HepG2 (cell line): ENCODE measurements around the gene SOBP. TPM values are rescaled to one million over a fixed set of nuclear protein-coding genes. Genes with fewer than 3 reads are reported as not detected.

Experiments used
- MZF1 ChIP-seq: sonication (generic); formaldehyde crosslinking; IDR thresholded peaks from 2 replicates; pipeline ENCODE4 v1.8.1; 2023; ENCODE audit warnings: mild to moderate bottlenecking, missing genetic modification reagents, borderline replicate concordance
- PAX8 ChIP-seq: sonication (generic); formaldehyde crosslinking; IDR thresholded peaks from 2 replicates; pipeline ENCODE4 v1.8.0; 2022; ENCODE audit warnings: mild to moderate bottlenecking, missing genetic modification reagents, borderline replicate concordance
- PRMT3 ChIP-seq: sonication (generic); formaldehyde crosslinking; IDR thresholded peaks from 2 replicates; pipeline ENCODE4 v1.8.1; 2022; ENCODE audit warnings: low read depth, mild to moderate bottlenecking, moderate library complexity, missing genetic modification reagents, borderline replicate concordance
- SRSF9 ChIP-seq: fragments of 200-400 bp; formaldehyde crosslinking; IDR thresholded peaks from 2 replicates; pipeline ENCODE4 v1.6.1; 2018; ENCODE audit warnings: borderline replicate concordance, mild to moderate bottlenecking, low read depth, low read length; ENCODE audit not compliant: insufficient read depth, poor library complexity, severe bottlenecking
- ZNF260 ChIP-seq: sonication (generic); formaldehyde crosslinking; IDR thresholded peaks from 2 replicates; pipeline ENCODE4 v1.4.0; 2020; ENCODE audit warnings: missing genetic modification reagents, low read depth, mild to moderate bottlenecking, borderline replicate concordance
- ZNF775 ChIP-seq: sonication (generic); formaldehyde crosslinking; IDR thresholded peaks from 2 replicates; pipeline ENCODE4 v1.4.0; 2020; ENCODE audit warnings: missing genetic modification reagents, mild to moderate bottlenecking, moderate library complexity, borderline replicate concordance
- polyA plus RNA-seq, 8 experiments: library from polyadenylated mRNA; depleted of rRNA in 3 of 8; stranded (reverse) in 7 of 8; unstranded in 1 of 8; fragments of >200 nt; fragmentation: Illumina TruSeq in 4 of 8; extraction: Trizol in 4 of 8; gene quantifications; 2 replicates each; pipeline versions ENCODE4 v1.2.1 to v1.2.3, GENCODE V29; 2011 to 2016; ENCODE audit warnings: low read depth in 4 of 8, missing spikeins in 1 of 8, mixed read lengths in 1 of 8; ENCODE audit not compliant: insufficient read depth in 1 of 8
- total RNA-seq, 5 experiments: library from RNA; depleted of rRNA; stranded (reverse); fragments of >200 nt; fragmentation: Illumina TruSeq; extraction: Trizol; gene quantifications; 2 replicates each; pipeline ENCODE4 v1.2.3, GENCODE V29; 2016; ENCODE audit warnings: low read depth in 1 of 5
- TF ChIP-seq, protein P1 (sequence below): sonication (generic); formaldehyde crosslinking; IDR thresholded peaks from 2 replicates; pipeline ENCODE4 v1.4.0; 2020; ENCODE audit warnings: missing genetic modification reagents
- TF ChIP-seq, protein P2 (sequence below): sonication (generic); formaldehyde crosslinking; conservative IDR thresholded peaks from 2 replicates; pipeline ENCODE4 v1.4.0; 2020; ENCODE audit warnings: missing genetic modification reagents
- TF ChIP-seq, protein P3 (sequence below): sonication (generic); formaldehyde crosslinking; IDR thresholded peaks from 2 replicates; pipeline ENCODE4 v1.4.0; 2020; ENCODE audit warnings: missing genetic modification reagents
- TF ChIP-seq, protein P4 (sequence below): sonication (generic); formaldehyde crosslinking; conservative IDR thresholded peaks from 2 replicates; pipeline ENCODE4 v1.8.1; 2023; ENCODE audit warnings: missing genetic modification reagents
- TF ChIP-seq, protein P5 (sequence below): sonication (generic); formaldehyde crosslinking; IDR thresholded peaks from 2 replicates; pipeline ENCODE4 v1.5.0; 2020; ENCODE audit warnings: missing genetic modification reagents
- TF ChIP-seq, protein P6 (sequence below): sonication (generic); formaldehyde crosslinking; IDR thresholded peaks from 2 replicates; pipeline ENCODE4 v1.5.1; 2020; ENCODE audit warnings: mild to moderate bottlenecking, missing genetic modification reagents, moderate library complexity

SOBP gene
- total and polyA plus RNA-seq, 2 of the 13 experiments (the other 11 are each of a cell fraction or from before 2014, with no cell fraction given): 1.5 to 6.9 TPM

DNA sequence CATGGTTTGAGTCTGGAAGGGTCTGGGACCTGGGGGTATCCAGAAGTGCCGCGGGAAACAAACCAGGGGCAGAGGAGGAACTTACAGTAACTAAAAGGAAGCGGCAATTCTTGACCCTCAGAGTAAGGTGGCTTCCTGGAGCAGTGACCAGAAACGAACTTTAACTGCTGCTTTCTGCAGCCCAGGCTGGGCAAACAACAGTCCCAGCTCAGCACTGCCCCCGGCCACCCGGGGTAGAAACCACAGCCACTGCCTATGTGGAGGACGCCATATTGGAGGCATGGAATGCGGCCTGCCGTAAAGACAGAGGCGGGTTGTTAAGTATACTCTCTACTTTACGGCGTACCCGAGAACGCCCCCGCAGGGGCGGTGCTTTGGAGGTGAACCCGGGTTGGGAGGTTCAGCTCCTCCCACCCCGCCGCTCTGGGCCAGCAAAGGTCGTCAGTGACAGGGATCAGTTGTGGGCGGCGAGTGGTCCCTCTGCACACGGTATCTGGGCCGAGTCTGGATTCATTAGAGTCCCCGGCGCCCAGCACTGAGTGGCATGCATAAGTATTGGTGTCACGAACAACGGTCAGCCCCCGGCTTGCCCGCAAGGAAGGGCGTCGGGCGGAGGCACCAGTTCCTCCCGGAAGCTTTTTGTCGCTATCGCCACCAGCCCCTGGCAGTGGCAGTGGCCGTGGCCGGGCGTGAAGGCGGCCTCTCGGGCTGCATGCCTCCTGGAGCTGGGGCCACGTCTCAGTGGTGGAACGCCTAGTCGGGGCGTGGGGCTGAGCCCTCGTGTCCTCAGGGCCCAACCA is 30.4 kb upstream of the SOBP start, which contains the start of gene PDSS2 (continued):
- TF ChIP-seq, protein P1, sequence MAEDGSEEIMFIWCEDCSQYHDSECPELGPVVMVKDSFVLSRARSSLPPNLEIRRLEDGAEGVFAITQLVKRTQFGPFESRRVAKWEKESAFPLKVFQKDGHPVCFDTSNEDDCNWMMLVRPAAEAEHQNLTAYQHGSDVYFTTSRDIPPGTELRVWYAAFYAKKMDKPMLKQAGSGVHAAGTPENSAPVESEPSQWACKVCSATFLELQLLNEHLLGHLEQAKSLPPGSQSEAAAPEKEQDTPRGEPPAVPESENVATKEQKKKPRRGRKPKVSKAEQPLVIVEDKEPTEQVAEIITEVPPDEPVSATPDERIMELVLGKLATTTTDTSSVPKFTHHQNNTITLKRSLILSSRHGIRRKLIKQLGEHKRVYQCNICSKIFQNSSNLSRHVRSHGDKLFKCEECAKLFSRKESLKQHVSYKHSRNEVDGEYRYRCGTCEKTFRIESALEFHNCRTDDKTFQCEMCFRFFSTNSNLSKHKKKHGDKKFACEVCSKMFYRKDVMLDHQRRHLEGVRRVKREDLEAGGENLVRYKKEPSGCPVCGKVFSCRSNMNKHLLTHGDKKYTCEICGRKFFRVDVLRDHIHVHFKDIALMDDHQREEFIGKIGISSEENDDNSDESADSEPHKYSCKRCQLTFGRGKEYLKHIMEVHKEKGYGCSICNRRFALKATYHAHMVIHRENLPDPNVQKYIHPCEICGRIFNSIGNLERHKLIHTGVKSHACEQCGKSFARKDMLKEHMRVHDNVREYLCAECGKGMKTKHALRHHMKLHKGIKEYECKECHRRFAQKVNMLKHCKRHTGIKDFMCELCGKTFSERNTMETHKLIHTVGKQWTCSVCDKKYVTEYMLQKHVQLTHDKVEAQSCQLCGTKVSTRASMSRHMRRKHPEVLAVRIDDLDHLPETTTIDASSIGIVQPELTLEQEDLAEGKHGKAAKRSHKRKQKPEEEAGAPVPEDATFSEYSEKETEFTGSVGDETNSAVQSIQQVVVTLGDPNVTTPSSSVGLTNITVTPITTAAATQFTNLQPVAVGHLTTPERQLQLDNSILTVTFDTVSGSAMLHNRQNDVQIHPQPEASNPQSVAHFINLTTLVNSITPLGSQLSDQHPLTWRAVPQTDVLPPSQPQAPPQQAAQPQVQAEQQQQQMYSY (CRISPR knock-in tag): peak; percentile 17
- TF ChIP-seq, protein P2, sequence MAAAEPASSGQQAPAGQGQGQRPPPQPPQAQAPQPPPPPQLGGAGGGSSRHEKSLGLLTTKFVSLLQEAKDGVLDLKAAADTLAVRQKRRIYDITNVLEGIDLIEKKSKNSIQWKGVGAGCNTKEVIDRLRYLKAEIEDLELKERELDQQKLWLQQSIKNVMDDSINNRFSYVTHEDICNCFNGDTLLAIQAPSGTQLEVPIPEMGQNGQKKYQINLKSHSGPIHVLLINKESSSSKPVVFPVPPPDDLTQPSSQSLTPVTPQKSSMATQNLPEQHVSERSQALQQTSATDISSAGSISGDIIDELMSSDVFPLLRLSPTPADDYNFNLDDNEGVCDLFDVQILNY: no peak
- TF ChIP-seq, protein P3, sequence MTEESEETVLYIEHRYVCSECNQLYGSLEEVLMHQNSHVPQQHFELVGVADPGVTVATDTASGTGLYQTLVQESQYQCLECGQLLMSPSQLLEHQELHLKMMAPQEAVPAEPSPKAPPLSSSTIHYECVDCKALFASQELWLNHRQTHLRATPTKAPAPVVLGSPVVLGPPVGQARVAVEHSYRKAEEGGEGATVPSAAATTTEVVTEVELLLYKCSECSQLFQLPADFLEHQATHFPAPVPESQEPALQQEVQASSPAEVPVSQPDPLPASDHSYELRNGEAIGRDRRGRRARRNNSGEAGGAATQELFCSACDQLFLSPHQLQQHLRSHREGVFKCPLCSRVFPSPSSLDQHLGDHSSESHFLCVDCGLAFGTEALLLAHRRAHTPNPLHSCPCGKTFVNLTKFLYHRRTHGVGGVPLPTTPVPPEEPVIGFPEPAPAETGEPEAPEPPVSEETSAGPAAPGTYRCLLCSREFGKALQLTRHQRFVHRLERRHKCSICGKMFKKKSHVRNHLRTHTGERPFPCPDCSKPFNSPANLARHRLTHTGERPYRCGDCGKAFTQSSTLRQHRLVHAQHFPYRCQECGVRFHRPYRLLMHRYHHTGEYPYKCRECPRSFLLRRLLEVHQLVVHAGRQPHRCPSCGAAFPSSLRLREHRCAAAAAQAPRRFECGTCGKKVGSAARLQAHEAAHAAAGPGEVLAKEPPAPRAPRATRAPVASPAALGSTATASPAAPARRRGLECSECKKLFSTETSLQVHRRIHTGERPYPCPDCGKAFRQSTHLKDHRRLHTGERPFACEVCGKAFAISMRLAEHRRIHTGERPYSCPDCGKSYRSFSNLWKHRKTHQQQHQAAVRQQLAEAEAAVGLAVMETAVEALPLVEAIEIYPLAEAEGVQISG (CRISPR knock-in tag): peak; percentile 77
- TF ChIP-seq, protein P4, sequence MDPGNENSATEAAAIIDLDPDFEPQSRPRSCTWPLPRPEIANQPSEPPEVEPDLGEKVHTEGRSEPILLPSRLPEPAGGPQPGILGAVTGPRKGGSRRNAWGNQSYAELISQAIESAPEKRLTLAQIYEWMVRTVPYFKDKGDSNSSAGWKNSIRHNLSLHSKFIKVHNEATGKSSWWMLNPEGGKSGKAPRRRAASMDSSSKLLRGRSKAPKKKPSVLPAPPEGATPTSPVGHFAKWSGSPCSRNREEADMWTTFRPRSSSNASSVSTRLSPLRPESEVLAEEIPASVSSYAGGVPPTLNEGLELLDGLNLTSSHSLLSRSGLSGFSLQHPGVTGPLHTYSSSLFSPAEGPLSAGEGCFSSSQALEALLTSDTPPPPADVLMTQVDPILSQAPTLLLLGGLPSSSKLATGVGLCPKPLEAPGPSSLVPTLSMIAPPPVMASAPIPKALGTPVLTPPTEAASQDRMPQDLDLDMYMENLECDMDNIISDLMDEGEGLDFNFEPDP (CRISPR knock-in tag): no peak
- TF ChIP-seq MZF1 (CRISPR knock-in tag) (peak; percentile 8; the same call in 1 of the 2 replicates), PRMT3 (CRISPR knock-in tag) (no peak), ZNF260 (CRISPR knock-in tag) (no peak), PAX8 (CRISPR knock-in tag) (peak; percentile 64), ZNF775 (peak; percentile 92), SRSF9 (no peak)
- TF ChIP-seq, protein P5, sequence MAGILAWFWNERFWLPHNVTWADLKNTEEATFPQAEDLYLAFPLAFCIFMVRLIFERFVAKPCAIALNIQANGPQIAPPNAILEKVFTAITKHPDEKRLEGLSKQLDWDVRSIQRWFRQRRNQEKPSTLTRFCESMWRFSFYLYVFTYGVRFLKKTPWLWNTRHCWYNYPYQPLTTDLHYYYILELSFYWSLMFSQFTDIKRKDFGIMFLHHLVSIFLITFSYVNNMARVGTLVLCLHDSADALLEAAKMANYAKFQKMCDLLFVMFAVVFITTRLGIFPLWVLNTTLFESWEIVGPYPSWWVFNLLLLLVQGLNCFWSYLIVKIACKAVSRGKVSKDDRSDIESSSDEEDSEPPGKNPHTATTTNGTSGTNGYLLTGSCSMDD (CRISPR knock-in tag): peak; percentile 88; the same call in 1 of the 2 replicates
- TF ChIP-seq, protein P6, sequence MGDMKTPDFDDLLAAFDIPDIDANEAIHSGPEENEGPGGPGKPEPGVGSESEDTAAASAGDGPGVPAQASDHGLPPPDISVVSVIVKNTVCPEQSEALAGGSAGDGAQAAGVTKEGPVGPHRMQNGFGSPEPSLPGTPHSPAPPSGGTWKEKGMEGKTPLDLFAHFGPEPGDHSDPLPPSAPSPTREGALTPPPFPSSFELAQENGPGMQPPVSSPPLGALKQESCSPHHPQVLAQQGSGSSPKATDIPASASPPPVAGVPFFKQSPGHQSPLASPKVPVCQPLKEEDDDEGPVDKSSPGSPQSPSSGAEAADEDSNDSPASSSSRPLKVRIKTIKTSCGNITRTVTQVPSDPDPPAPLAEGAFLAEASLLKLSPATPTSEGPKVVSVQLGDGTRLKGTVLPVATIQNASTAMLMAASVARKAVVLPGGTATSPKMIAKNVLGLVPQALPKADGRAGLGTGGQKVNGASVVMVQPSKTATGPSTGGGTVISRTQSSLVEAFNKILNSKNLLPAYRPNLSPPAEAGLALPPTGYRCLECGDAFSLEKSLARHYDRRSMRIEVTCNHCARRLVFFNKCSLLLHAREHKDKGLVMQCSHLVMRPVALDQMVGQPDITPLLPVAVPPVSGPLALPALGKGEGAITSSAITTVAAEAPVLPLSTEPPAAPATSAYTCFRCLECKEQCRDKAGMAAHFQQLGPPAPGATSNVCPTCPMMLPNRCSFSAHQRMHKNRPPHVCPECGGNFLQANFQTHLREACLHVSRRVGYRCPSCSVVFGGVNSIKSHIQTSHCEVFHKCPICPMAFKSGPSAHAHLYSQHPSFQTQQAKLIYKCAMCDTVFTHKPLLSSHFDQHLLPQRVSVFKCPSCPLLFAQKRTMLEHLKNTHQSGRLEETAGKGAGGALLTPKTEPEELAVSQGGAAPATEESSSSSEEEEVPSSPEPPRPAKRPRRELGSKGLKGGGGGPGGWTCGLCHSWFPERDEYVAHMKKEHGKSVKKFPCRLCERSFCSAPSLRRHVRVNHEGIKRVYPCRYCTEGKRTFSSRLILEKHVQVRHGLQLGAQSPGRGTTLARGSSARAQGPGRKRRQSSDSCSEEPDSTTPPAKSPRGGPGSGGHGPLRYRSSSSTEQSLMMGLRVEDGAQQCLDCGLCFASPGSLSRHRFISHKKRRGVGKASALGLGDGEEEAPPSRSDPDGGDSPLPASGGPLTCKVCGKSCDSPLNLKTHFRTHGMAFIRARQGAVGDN: peak; percentile 90
